ENCODE measurements around the gene SRRM3. TPM values are rescaled to one million over a fixed set of nuclear protein-coding genes. Genes with fewer than 3 reads are reported as not detected.

SRRM3 gene
- total RNA-seq, 3 donors from 2014 or later (not counting 1 experiment from before 2014, with no cell fraction given), result not detected

- Mint-ChIP-seq H3K4me1 (peaks cover 7 to 16% of the 10 kb centered on the region in 2 donors), H3K36me3 (no peaks in the 10 kb centered on the region), H3K27ac (no peak overlapping the region), H3K9me3 (no peaks in the 10 kb centered on the region), H3K4me3 (peak overlapping the region; percentile 92), H3K27me3 (ENCODE audit: low read depth in 2 of 2) (peaks cover 41% of the 10 kb centered on the region in 2 donors)
- intact Hi-C loops (cut with micrococcal nuclease), result no loop called here
- TF ChIP-seq CTCF (IDR thresholded peaks at IDR 0.05), result no peak
- DNase-seq, result no peak
- H3K4me3 ChIP-seq (ENCODE audit: low read length), result no peak overlapping the region
- H3K4me1 ChIP-seq (ENCODE audit: control insufficient read depth, insufficient read depth, low read length), result peaks cover 11% of the 10 kb centered on the region
- 47% methylated on average over 20 of the region's 25 CpGs for WGBS (ENCODE audit: insufficient coverage)
- H3K27me3 ChIP-seq (ENCODE audit: control insufficient read depth, insufficient read depth, low read length), result peaks cover 22% of the 10 kb centered on the region
- no peaks in the 10 kb centered on the region for H3K36me3 ChIP-seq (ENCODE audit: control insufficient read depth, insufficient read depth, low read length)
- H3K27ac ChIP-seq (ENCODE audit: low read length), result no peak overlapping the region
- ATAC-seq, result no peak
- no peaks in the 10 kb centered on the region for H3K9me3 ChIP-seq (ENCODE audit: control insufficient read depth, insufficient read depth, low read length)
Observed at GRCh38 chr7:76280408-76280807, 78.7 kb downstream of the SRRM3 start.

- H3K27me3 ChIP-seq (ENCODE audit: control insufficient read depth, insufficient read depth, low read length), result peaks cover 24% of the 10 kb centered on the region
- H3K4me3 ChIP-seq (ENCODE audit: low read length), result no peak overlapping the region
- H3K36me3 ChIP-seq (ENCODE audit: control insufficient read depth, insufficient read depth, low read length), result no peaks in the 10 kb centered on the region
- peak; percentile 12 for TF ChIP-seq CTCF (IDR thresholded peaks at IDR 0.05)
- peak in 1 of 2 donors; percentile 49 for DNase-seq
- peaks cover 41% of the 10 kb centered on the region in 2 donors for H3K27me3 Mint-ChIP-seq (ENCODE audit: low read depth in 2 of 2)
- H3K9me3 ChIP-seq (ENCODE audit: control insufficient read depth, insufficient read depth, low read length), result no peaks in the 10 kb centered on the region
- no peaks in the 10 kb centered on the region for H3K36me3 Mint-ChIP-seq
- intact Hi-C loops (cut with micrococcal nuclease), result no loop called here
- H3K4me1 Mint-ChIP-seq, result peaks cover 7 to 16% of the 10 kb centered on the region in 2 donors
- H3K27ac Mint-ChIP-seq, result no peak overlapping the region
- peak overlapping the region; percentile 92 for H3K4me3 Mint-ChIP-seq
- H3K9me3 Mint-ChIP-seq, result no peaks in the 10 kb centered on the region
- ATAC-seq, result peak in 2 of 3 donors; percentile 59 to 61
- H3K27ac ChIP-seq (ENCODE audit: low read length), result no peak overlapping the region
- H3K4me1 ChIP-seq (ENCODE audit: control insufficient read depth, insufficient read depth, low read length), result peaks cover 11% of the 10 kb centered on the region
- WGBS (ENCODE audit: insufficient coverage), result 4% methylated on average over 63 of the region's 63 CpGs
Observed at GRCh38 chr7:76281006-76281705, 79.5 kb downstream of the SRRM3 start.

- peaks cover 7 to 16% of the 10 kb centered on the region in 2 donors for H3K4me1 Mint-ChIP-seq
- no peaks in the 10 kb centered on the region for H3K36me3 Mint-ChIP-seq
- intact Hi-C loops (cut with micrococcal nuclease), result no loop called here
- 3% methylated on average over 35 of the region's 36 CpGs for WGBS (ENCODE audit: insufficient coverage)
- no peaks in the 10 kb centered on the region for H3K9me3 Mint-ChIP-seq
- Histone ChIP-seq H3K4me1 (ENCODE audit: control insufficient read depth, insufficient read depth, low read length) (peaks cover 11% of the 10 kb centered on the region), H3K36me3 (ENCODE audit: control insufficient read depth, insufficient read depth, low read length) (no peaks in the 10 kb centered on the region), H3K4me3 (ENCODE audit: low read length) (no peak overlapping the region), H3K9me3 (ENCODE audit: control insufficient read depth, insufficient read depth, low read length) (no peaks in the 10 kb centered on the region), H3K27me3 (ENCODE audit: control insufficient read depth, insufficient read depth, low read length) (peaks cover 24% of the 10 kb centered on the region), H3K27ac (ENCODE audit: low read length) (no peak overlapping the region)
- peak overlapping the region; percentile 83 for H3K4me3 Mint-ChIP-seq
- ATAC-seq (no peak), DNase-seq (no peak)
- peak overlapping the region in 1 of 2 donors; percentile 51 for H3K27ac Mint-ChIP-seq
- peaks cover 41 to 44% of the 10 kb centered on the region in 2 donors for H3K27me3 Mint-ChIP-seq (ENCODE audit: low read depth in 2 of 2)
- TF ChIP-seq CTCF (IDR thresholded peaks at IDR 0.05), result no peak
Observed at GRCh38 chr7:76281706-76282343, 80.1 kb downstream of the SRRM3 start.

All from natural killer cell (primary cell).